Measurements from ENCODE around the gene ZNF646.

ZNF646 gene

GRCh38 chr16:31067342-31067741, 6.9 kb upstream of the ZNF646 start:
- no peak for FAIRE-seq

- FAIRE-seq: no peak
Observed at GRCh38 chr16:31071861-31072260, 2.4 kb upstream of the ZNF646 start.

GRCh38 chr16:31072540-31073141, 1.6 kb upstream of the ZNF646 start:
- FAIRE-seq: no peak

- no peak for FAIRE-seq
Observed at GRCh38 chr16:31073142-31073969, 866 bp upstream of the ZNF646 start.

GRCh38 chr16:31074814-31075183, 577 bp downstream of the ZNF646 start:
- FAIRE-seq: no peak

- no peak for FAIRE-seq
Observed at GRCh38 chr16:31076319-31076718, 2.1 kb downstream of the ZNF646 start.

- FAIRE-seq: no peak
Observed at GRCh38 chr16:31077024-31077423, 2.8 kb downstream of the ZNF646 start.

GRCh38 chr16:31077592-31078396, 3.6 kb downstream of the ZNF646 start:
- no peak for FAIRE-seq

GRCh38 chr16:31078597-31079341, 4.5 kb downstream of the ZNF646 start:
- no peak for FAIRE-seq

GRCh38 chr16:31079342-31079944, 5.2 kb downstream of the ZNF646 start:
- no peak for FAIRE-seq

GRCh38 chr16:31080035-31080629, 5.9 kb downstream of the ZNF646 start:
- FAIRE-seq: no peak

GRCh38 chr16:31080756-31081419, 6.7 kb downstream of the ZNF646 start:
- FAIRE-seq: no peak

GRCh38 chr16:31081428-31082351, 7.5 kb downstream of the ZNF646 start:
- FAIRE-seq: no peak

GRCh38 chr16:31082368-31083045, 8.3 kb downstream of the ZNF646 start:
- no peak for FAIRE-seq

- FAIRE-seq: no peak
Observed at GRCh38 chr16:31083081-31083480, 8.9 kb downstream of the ZNF646 start.

GRCh38 chr16:31083556-31083955, 9.3 kb downstream of the ZNF646 start:
- no peak for FAIRE-seq

- no peak for FAIRE-seq
Observed at GRCh38 chr16:31083981-31084380, 9.8 kb downstream of the ZNF646 start.

- no peak for FAIRE-seq
Observed at GRCh38 chr16:31084584-31085302, 10.5 kb downstream of the ZNF646 start.

GRCh38 chr16:31085411-31085810, 11.2 kb downstream of the ZNF646 start:
- FAIRE-seq: no peak

All from G401.6 (cell line).